LNCaP clone FGC (cell line): ENCODE data around the gene UTP4.

ENCODE experiments used
- DNase-seq: peaks from one replicate; pipeline ENCODE4 v3.0.0-alpha.2; 2011; ENCODE audit warnings: low read depth
- H3K4me3 ChIP-seq: 2 replicates; pipeline ENCODE4 v1.5.1; 2011; ENCODE audit warnings: mild to moderate bottlenecking, low read depth, low read length, control low read depth
- CTCF ChIP-seq: IDR thresholded peaks from 2 replicates; pipeline ENCODE4 v1.5.1; 2012; ENCODE audit warnings: mild to moderate bottlenecking; ENCODE audit not compliant: control insufficient read depth, insufficient read depth; ENCODE audit errors: extremely low read depth

Gene UTP4

DNA sequence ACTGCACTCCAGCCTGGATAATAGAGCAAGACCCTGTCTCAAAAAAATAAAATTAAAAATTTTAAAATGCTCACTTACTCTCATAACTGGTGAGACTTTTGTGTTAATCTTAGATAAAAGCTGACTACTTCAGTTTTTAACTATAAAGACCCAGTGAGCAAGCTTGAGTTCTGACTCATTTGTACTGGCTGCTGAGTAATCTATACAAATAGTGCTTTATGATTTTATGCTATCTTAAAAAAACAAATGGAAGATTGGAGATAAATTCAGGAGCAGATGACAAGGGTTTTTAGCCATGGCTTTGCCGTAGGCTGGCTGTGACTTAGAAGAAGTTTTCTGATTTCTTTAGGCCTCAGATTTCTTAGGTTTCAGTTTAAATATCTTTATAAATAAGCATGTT lies 85.0 kb downstream of the UTP4 start:
- peak overlapping the region; percentile 23 for H3K4me3 ChIP-seq
- no peak for TF ChIP-seq CTCF
- DNase-seq = peak; percentile 73
